NCI-H1930 (cell line): Measurements from ENCODE around the gene TMEM266.

ENCODE experiments used
- DNase-seq, 2 experiments: peaks; one replicate each; lab custom pipeline; 2025; lab: John Stamatoyannopoulos, UW

The TMEM266 gene

GRCh38 chr15:76239786-76240185, 180.0 kb downstream of the TMEM266 start:
- no peak for DNase-seq

GRCh38 chr15:76245072-76245610, 185.4 kb downstream of the TMEM266 start:
- DNase-seq = no peak

GRCh38 chr15:76251717-76252116, 191.9 kb downstream of the TMEM266 start:
- no peak for DNase-seq

GRCh38 chr15:76252249-76252648, 192.5 kb downstream of the TMEM266 start:
- DNase-seq = no peak

- DNase-seq = no peak
Observed at GRCh38 chr15:76253691-76254473, 194.1 kb downstream of the TMEM266 start.
